ENCODE results near the gene CPLX1. TPM values are rescaled to one million over a fixed set of nuclear protein-coding genes. Genes with fewer than 3 reads are reported as not detected.
"Not testable (repeated sequence)": the region's sequence is repeated elsewhere in the genome, so short reads cannot be mapped to it uniquely, and the experiment has no call there.

Gene CPLX1
- total RNA-seq, 4 donors from 2014 or later = 0.31 to 0.96 (median 0.54) TPM; not detected in 1

DNA sequence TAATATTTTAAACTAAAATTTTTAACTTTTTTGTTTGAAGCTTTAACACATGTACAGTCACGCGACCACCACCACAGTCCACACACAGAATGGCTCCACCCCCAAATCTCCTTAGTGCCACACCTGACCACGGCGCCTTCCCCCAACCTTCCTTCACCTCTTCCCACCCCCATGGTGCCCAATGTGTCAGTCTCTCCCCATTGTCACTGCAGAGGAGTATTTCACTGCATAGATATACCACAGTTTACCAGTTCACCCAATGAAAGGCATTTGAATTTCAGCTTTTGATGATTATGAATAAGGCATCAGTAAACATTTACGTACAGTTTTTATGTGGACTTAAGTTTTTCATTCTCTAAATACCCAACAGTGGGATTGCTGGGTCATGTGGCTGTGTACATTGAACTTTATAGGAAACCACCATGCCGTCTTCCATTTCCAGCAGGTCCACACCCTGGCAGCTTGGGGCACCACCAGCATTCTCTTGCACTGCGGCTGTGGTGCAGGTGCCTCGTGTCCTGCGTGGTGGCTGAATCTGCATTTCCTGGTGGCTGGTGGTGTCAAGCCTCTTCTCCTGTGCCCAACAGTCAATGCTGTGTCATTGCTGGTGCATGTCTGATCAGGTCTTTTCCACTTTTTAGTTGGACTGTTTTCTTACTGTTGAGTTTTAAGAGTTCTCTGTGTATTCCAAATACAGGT lies 49.0 kb downstream of the CPLX1 start:
- TF ChIP-seq POLR2AphosphoS5 (IDR thresholded peaks at IDR 0.05) = no peak
- no peak for TF ChIP-seq EP300 (IDR thresholded peaks at IDR 0.05)
- TF ChIP-seq CTCF (IDR thresholded peaks at IDR 0.05) = no peak
- TF ChIP-seq POLR2A (IDR thresholded peaks at IDR 0.05) = no peak
- H3K36me3 ChIP-seq = peaks cover 0 to 70% of the 10 kb centered on the region in 2 donors
- ATAC-seq = no peak
- H3K27ac ChIP-seq = no peak overlapping the region
- no peaks in the 10 kb centered on the region for H3K27me3 ChIP-seq
- no peaks in the 10 kb centered on the region for H3K9me3 ChIP-seq
- WGBS, 2 donors (ENCODE audit: low coverage in 1 of 2) = 95 to 100% methylated on average over 4 to 6 of the region's 9 CpGs
- H3K4me1 ChIP-seq = peaks cover 0 to 83% (median 43%) of the 10 kb centered on the region in 3 donors
- no peak overlapping the region for H3K4me3 ChIP-seq

GRCh38 chr4:775485-775884 lies 50.4 kb downstream of the CPLX1 start:
- 100% methylated on average over 2 of the region's 2 CpGs for WGBS, 2 donors (ENCODE audit: low coverage in 1 of 2)
- H3K4me3 ChIP-seq, H3K27ac ChIP-seq, H3K9me3 ChIP-seq, ATAC-seq, H3K27me3 ChIP-seq: not testable (repeated sequence)
- Histone ChIP-seq H3K36me3 (peaks cover 0 to 75% of the 10 kb centered on the region in 2 donors), H3K4me1 (peaks cover 0 to 83% (median 38%) of the 10 kb centered on the region in 3 donors)

GRCh38 chr4:774419-775092 lies 51.4 kb downstream of the CPLX1 start:
- H3K27me3 ChIP-seq, ATAC-seq, H3K4me3 ChIP-seq, H3K9me3 ChIP-seq, H3K27ac ChIP-seq: not testable (repeated sequence)
- 80 to 96% methylated on average over 4 to 8 of the region's 30 CpGs for WGBS, 2 donors (ENCODE audit: low coverage in 1 of 2)
- Histone ChIP-seq H3K36me3 (peaks cover 0 to 78% of the 10 kb centered on the region in 2 donors), H3K4me1 (peaks cover 0 to 81% (median 29%) of the 10 kb centered on the region in 3 donors)

GRCh38 chr4:773214-773613 lies 52.7 kb downstream of the CPLX1 start:
- no peak for ATAC-seq
- peaks cover 0 to 78% of the 10 kb centered on the region in 2 donors for H3K36me3 ChIP-seq
- no peak overlapping the region for H3K4me3 ChIP-seq
- no peak for TF ChIP-seq POLR2AphosphoS5 (IDR thresholded peaks at IDR 0.05)
- no peak for TF ChIP-seq CTCF (IDR thresholded peaks at IDR 0.05)
- no peak for TF ChIP-seq POLR2A (IDR thresholded peaks at IDR 0.05)
- TF ChIP-seq EP300 (IDR thresholded peaks at IDR 0.05) = no peak
- H3K27ac ChIP-seq = peak overlapping the region in 3 of 4 donors; percentile 51 to 62 (median 61)
- no CpG with 5 or more reads among the region's 9 CpGs for WGBS, 2 donors (ENCODE audit: low coverage in 1 of 2)
- H3K27me3 ChIP-seq = no peaks in the 10 kb centered on the region
- no peaks in the 10 kb centered on the region for H3K9me3 ChIP-seq
- H3K4me1 ChIP-seq = peaks cover 0 to 70% (median 18%) of the 10 kb centered on the region in 3 donors

DNA sequence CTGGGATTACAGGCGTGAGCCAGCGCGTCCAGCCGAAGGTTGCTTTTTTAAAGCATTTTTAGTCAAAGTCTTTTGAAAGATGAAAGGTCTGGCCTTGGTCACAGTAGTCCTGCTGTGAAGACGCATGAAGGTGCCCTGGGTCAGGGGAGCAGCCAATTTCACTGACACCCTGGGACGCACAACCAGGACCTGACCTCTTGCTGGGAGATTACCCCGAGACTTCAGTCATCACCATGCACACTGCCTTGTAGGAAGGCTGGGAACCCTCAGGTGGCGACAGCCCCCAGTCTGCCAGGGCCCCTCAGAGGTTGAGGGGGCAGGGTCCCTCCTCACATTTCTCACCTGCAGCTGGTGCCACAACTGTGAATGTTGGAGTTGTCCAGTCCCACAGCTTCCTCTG lies 53.2 kb downstream of the CPLX1 start:
- H3K4me3 ChIP-seq = no peak overlapping the region
- no peak for TF ChIP-seq CTCF (IDR thresholded peaks at IDR 0.05)
- no peak for TF ChIP-seq POLR2AphosphoS5 (IDR thresholded peaks at IDR 0.05)
- no peak for TF ChIP-seq EP300 (IDR thresholded peaks at IDR 0.05)
- TF ChIP-seq POLR2A (IDR thresholded peaks at IDR 0.05) = no peak
- no peaks in the 10 kb centered on the region for H3K27me3 ChIP-seq
- peaks cover 0 to 80% of the 10 kb centered on the region in 2 donors for H3K36me3 ChIP-seq
- no peak for ATAC-seq
- peak overlapping the region in 3 of 4 donors; percentile 51 to 62 (median 61) for H3K27ac ChIP-seq
- 83 to 100% methylated on average over 1 to 4 of the region's 8 CpGs for WGBS, 2 donors (ENCODE audit: low coverage in 1 of 2)
- peaks cover 0 to 66% (median 18%) of the 10 kb centered on the region in 3 donors for H3K4me1 ChIP-seq
- H3K9me3 ChIP-seq = no peaks in the 10 kb centered on the region

DNA sequence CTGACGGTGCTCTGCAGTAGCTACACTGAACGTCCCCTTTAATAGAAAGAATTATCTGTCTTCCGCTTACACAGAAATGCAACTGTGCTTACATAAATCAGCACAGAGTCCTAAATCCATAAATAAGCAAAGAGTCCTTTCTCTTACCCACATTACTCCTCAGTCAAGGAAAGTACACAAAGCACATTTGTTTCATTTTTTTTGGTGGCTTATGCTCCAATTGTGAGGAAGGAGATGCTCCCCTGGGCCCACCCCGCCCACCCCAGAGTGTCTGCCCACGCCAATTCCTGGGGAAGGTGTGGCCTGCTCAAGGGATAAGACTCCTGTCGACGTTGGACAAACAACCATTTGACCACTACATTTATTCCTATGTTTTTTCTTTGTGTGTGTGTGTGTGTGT lies 53.8 kb downstream of the CPLX1 start:
- H3K36me3 ChIP-seq = peaks cover 0 to 80% of the 10 kb centered on the region in 2 donors
- H3K4me1 ChIP-seq = peaks cover 0 to 61% (median 18%) of the 10 kb centered on the region in 3 donors
- H3K27ac ChIP-seq = peak overlapping the region in 3 of 4 donors; percentile 60 to 62 (median 61)
- peak; percentile 72 for ATAC-seq
- 13 to 30% methylated on average over 3 of the region's 7 CpGs for WGBS, 2 donors (ENCODE audit: low coverage in 1 of 2)
- no peaks in the 10 kb centered on the region for H3K27me3 ChIP-seq
- H3K4me3 ChIP-seq = no peak overlapping the region
- H3K9me3 ChIP-seq = no peaks in the 10 kb centered on the region
- TF ChIP-seq POLR2A (IDR thresholded peaks at IDR 0.05) = no peak
- TF ChIP-seq EP300 (IDR thresholded peaks at IDR 0.05) = no peak
- no peak for TF ChIP-seq POLR2AphosphoS5 (IDR thresholded peaks at IDR 0.05)
- TF ChIP-seq CTCF (IDR thresholded peaks at IDR 0.05) = no peak

Measured in gastroesophageal sphincter (tissue), 4 donors.